Right lobe of liver (tissue), 4 donors: Measurements from ENCODE around the gene VEZT.

ENCODE experiments used
- CTCF ChIP-seq, 4 donors: fragments of 200-600 bp in 3 of 4; fragments of 450-650 bp in 1 of 4; IDR thresholded peaks; one replicate each; pipeline versions ENCODE4 v1.5.1 to v1.8.0; 2016 to 2022; ENCODE audit warnings: antibody characterized with exemption in 4 of 4, mild to moderate bottlenecking in 2 of 4
- POLR2A ChIP-seq: fragments of 450-650 bp; IDR thresholded peaks from one replicate; pipeline ENCODE4 v1.6.1; 2017; ENCODE audit warnings: antibody characterized with exemption, mild to moderate bottlenecking
- donor health status: DM: no; HTN: no; CAD: no.
- donor health status: DM: no; HTN: no; CAD: no.
- donor health status: DM: no; HTN: yes; CAD: no.

- TF ChIP-seq CTCF (IDR thresholded peaks at IDR 0.05), result no peak
- no peak for TF ChIP-seq POLR2A
Measured at GRCh38 chr12:95323212-95323611, 105.6 kb downstream of the VEZT start.
